ENCODE results near the gene TRIM9. TPM values are rescaled to one million over a fixed set of nuclear protein-coding genes. Genes with fewer than 3 reads are reported as not detected.

Gene TRIM9
- total RNA-seq, 4 donors from 2014 or later, result 2.4 to 7.6 (median 3.4) TPM

- intact Hi-C loops (cut with DNase I; ENCODE audit: low total_unique reads), result no loop called here
- TF ChIP-seq CTCF (IDR thresholded peaks at IDR 0.05) (no peak), POLR2A (IDR thresholded peaks at IDR 0.05) (no peak)
- Histone ChIP-seq H3K27me3 (no peaks in the 10 kb centered on the region), H3K36me3 (no peaks in the 10 kb centered on the region), H3K4me3 (no peak overlapping the region), H3K4me1 (peaks cover 0 to 1% of the 10 kb centered on the region in 2 donors), H3K9me3 (no peaks in the 10 kb centered on the region), H3K27ac (peak overlapping the region; percentile 41 to 74)
- no peak for DNase-seq
Observed at GRCh38 chr14:51068268-51068667, 26.6 kb downstream of the TRIM9 start.

- no peak for DNase-seq
- Histone ChIP-seq H3K36me3 (no peaks in the 10 kb centered on the region), H3K9me3 (no peaks in the 10 kb centered on the region), H3K27me3 (no peaks in the 10 kb centered on the region), H3K27ac (peak overlapping the region; percentile 41 to 74), H3K4me1 (no peaks in the 10 kb centered on the region), H3K4me3 (no peak overlapping the region)
- intact Hi-C loops (cut with DNase I; ENCODE audit: low total_unique reads), result no loop called here
- no peak for TF ChIP-seq POLR2A (IDR thresholded peaks at IDR 0.05)
- TF ChIP-seq CTCF (IDR thresholded peaks at IDR 0.05), result no peak
Observed at GRCh38 chr14:51067295-51067694, 27.6 kb downstream of the TRIM9 start.

- no peaks in the 10 kb centered on the region for H3K9me3 ChIP-seq
- peak overlapping the region; percentile 41 for H3K27ac ChIP-seq
- no peak for TF ChIP-seq CTCF (IDR thresholded peaks at IDR 0.05)
- TF ChIP-seq POLR2A (IDR thresholded peaks at IDR 0.05), result no peak
- intact Hi-C loops (cut with DNase I; ENCODE audit: low total_unique reads), result no loop called here
- no peaks in the 10 kb centered on the region for H3K4me1 ChIP-seq
- DNase-seq, result no peak
- no peaks in the 10 kb centered on the region for H3K27me3 ChIP-seq
- no peak overlapping the region for H3K4me3 ChIP-seq
- H3K36me3 ChIP-seq, result no peaks in the 10 kb centered on the region
Observed at GRCh38 chr14:51066576-51066975, 28.3 kb downstream of the TRIM9 start.

GRCh38 chr14:51059032-51059431 is 35.9 kb downstream of the TRIM9 start:
- no peaks in the 10 kb centered on the region for H3K9me3 ChIP-seq
- H3K4me1 ChIP-seq, result no peaks in the 10 kb centered on the region
- H3K27ac ChIP-seq, result no peak overlapping the region
- no peaks in the 10 kb centered on the region for H3K27me3 ChIP-seq
- intact Hi-C loops (cut with DNase I; ENCODE audit: low total_unique reads), result no loop called here
- H3K4me3 ChIP-seq, result no peak overlapping the region
- no peak for TF ChIP-seq POLR2A (IDR thresholded peaks at IDR 0.05)
- no peak for TF ChIP-seq CTCF (IDR thresholded peaks at IDR 0.05)
- DNase-seq, result no peak
- H3K36me3 ChIP-seq, result no peaks in the 10 kb centered on the region

GRCh38 chr14:51058382-51058781 is 36.5 kb downstream of the TRIM9 start:
- no peak for TF ChIP-seq CTCF (IDR thresholded peaks at IDR 0.05)
- TF ChIP-seq POLR2A (IDR thresholded peaks at IDR 0.05), result no peak
- Histone ChIP-seq H3K36me3 (no peaks in the 10 kb centered on the region), H3K4me3 (no peak overlapping the region), H3K4me1 (no peaks in the 10 kb centered on the region), H3K27me3 (no peaks in the 10 kb centered on the region), H3K9me3 (no peaks in the 10 kb centered on the region), H3K27ac (no peak overlapping the region)
- intact Hi-C loops (cut with DNase I; ENCODE audit: low total_unique reads), result no loop called here
- no peak for DNase-seq
